HCT116 (cell line): Measurements from ENCODE around the gene NEUROD4. TPM values are rescaled to one million over a fixed set of nuclear protein-coding genes. Genes with fewer than 3 reads are reported as not detected.

Experiments
- ATAC-seq: fragments of 200-7000 bp; cut with Tn5 transposase; 2 replicates; pipeline ENCODE4 v1.9.1; 2020; ENCODE audit warnings: mild to moderate bottlenecking, moderate library complexity
- BruUV-seq: library from RNA; stranded (reverse); fragments of 400-500 nt; replicated peaks from 2 replicates; lab custom pipeline; 2021; lab: Mats Ljungman, UMichigan
- CTCF ChIA-PET: fragments of 300-600 bp; sonication (Branson Sonifier 250); formaldehyde crosslinking; loops from one replicate; lab custom pipeline; 2021; ENCODE audit warnings: antibody characterized with exemption; lab: Charles Lee
- POLR2A ChIA-PET: fragments of 300-600, 350-600 bp; sonication (Branson Sonifier 250); formaldehyde crosslinking; loops from one replicate; lab custom pipeline; 2021; ENCODE audit warnings: antibody characterized with exemption; lab: Charles Lee
- RAD21 ChIA-PET, 2 experiments: fragments of 300-600 bp; sonication (Branson Sonifier 250); formaldehyde crosslinking; loops; one replicate each; lab custom pipeline; 2023; ENCODE audit warnings: low total read pairs in 2 of 2; ENCODE audit not compliant: uncharacterized antibody in 2 of 2, unreplicated experiment in 2 of 2, low non-redundant PET in 1 of 2; lab: Charles Lee
- DNase-seq: peaks from one replicate; pipeline ENCODE4 v3.0.0-alpha.2; 2010; ENCODE audit warnings: low read depth, low spot score
- H2AFZ ChIP-seq: fragments of 200-600 bp; shearing (Covaris generic), sonication (generic); 2 replicates; pipeline ENCODE4 v1.6.1; 2017; ENCODE audit warnings: low read depth, mixed run types, mixed read lengths, antibody characterized with exemption, low read length; ENCODE audit not compliant: poor library complexity, severe bottlenecking
- H3K27ac ChIP-seq: 2 replicates; pipeline ENCODE4 v1.5.1; 2012; ENCODE audit warnings: low read depth, low read length
- H3K27me3 ChIP-seq: fragments of 200-600 bp; sonication (generic); 2 replicates; pipeline ENCODE4 v1.6.1; 2016; ENCODE audit warnings: mixed run types, low read length, mixed read lengths; ENCODE audit not compliant: insufficient read depth
- H3K36me3 ChIP-seq, 2 experiments: fragments of 200-500 bp in 1 of 2; fragments of 200-600 bp in 1 of 2; sonication (Bioruptor generic) in 1 of 2; sonication (generic) in 1 of 2; 2 replicates each; pipeline versions ENCODE4 v1.5.1 to v1.6.1; 2014 to 2016; ENCODE audit warnings: low read length in 2 of 2, inconsistent platforms in 1 of 2, mixed read lengths in 1 of 2, mixed run types in 1 of 2; ENCODE audit not compliant: insufficient read depth in 2 of 2, control insufficient read depth in 1 of 2
- H3K4me1 ChIP-seq, 2 experiments: fragments of 200-600 bp in 1 of 2; sonication (generic) in 1 of 2; 2 replicates each; pipeline versions ENCODE4 v1.5.1 to v1.6.1; 2012 to 2017; ENCODE audit warnings: low read length in 2 of 2, inconsistent platforms in 1 of 2, mild to moderate bottlenecking in 1 of 2, mixed read lengths in 1 of 2, mixed run types in 1 of 2, moderate library complexity in 1 of 2; ENCODE audit not compliant: insufficient read depth in 2 of 2, control insufficient read depth in 1 of 2
- H3K4me2 ChIP-seq: fragments of 200-600 bp; sonication (generic); 2 replicates; pipeline ENCODE4 v1.6.1; 2017; ENCODE audit warnings: mixed run types, low read length, mixed read lengths
- H3K4me3 ChIP-seq, 2 experiments: fragments of 200-600 bp in 1 of 2; sonication (generic) in 1 of 2; replicated peaks in 1 of 2; 2 replicates each; pipeline ENCODE4 v1.5.1; 2011 to 2016; ENCODE audit warnings: low read length in 2 of 2, control low read depth in 1 of 2, low read depth in 1 of 2, mild to moderate bottlenecking in 1 of 2, mixed read lengths in 1 of 2, mixed run types in 1 of 2
- H3K79me2 ChIP-seq: fragments of 200-600 bp; sonication (generic); 2 replicates; pipeline ENCODE4 v1.6.1; 2017; ENCODE audit warnings: mild to moderate bottlenecking, mixed run types, low read length, moderate library complexity, mixed read lengths; ENCODE audit not compliant: insufficient read depth
- H3K9ac ChIP-seq: fragments of 200-600 bp; sonication (generic); 2 replicates; pipeline ENCODE4 v1.6.1; 2016; ENCODE audit warnings: low read length, mixed read lengths
- H3K9me2 ChIP-seq: fragments of 200-600 bp; sonication (generic), shearing (Covaris generic); 2 replicates; pipeline ENCODE4 v1.6.1; 2017; ENCODE audit warnings: mixed run types, mild to moderate bottlenecking, moderate library complexity; ENCODE audit not compliant: insufficient read depth
- H3K9me3 ChIP-seq, 2 experiments: fragments of 200-500 bp in 1 of 2; fragments of 200-600 bp in 1 of 2; sonication (Bioruptor generic) in 1 of 2; sonication (generic) in 1 of 2; 2 replicates each; pipeline ENCODE4 v1.6.1; 2014 to 2017; ENCODE audit warnings: low read length in 2 of 2, mixed read lengths in 2 of 2, inconsistent platforms in 1 of 2, low read depth in 1 of 2, mild to moderate bottlenecking in 1 of 2, mixed run types in 1 of 2, moderate library complexity in 1 of 2; ENCODE audit not compliant: control insufficient read depth in 1 of 2, insufficient read depth in 1 of 2
- H4K20me1 ChIP-seq: fragments of 200-600 bp; sonication (generic), shearing (Covaris generic); 2 replicates; pipeline ENCODE4 v1.6.1; 2017; ENCODE audit warnings: mixed run types, mild to moderate bottlenecking, moderate library complexity; ENCODE audit not compliant: insufficient read depth
- CBX3 ChIP-seq: IDR thresholded peaks from 2 replicates; pipeline ENCODE4 v1.6.1; 2012; ENCODE audit warnings: low read depth
- EGR1 ChIP-seq: IDR thresholded peaks from 2 replicates; pipeline ENCODE4 v1.6.1; 2012; ENCODE audit warnings: low read depth
- ELF1 ChIP-seq: IDR thresholded peaks from 2 replicates; pipeline ENCODE4 v1.6.1; 2012; ENCODE audit warnings: low read depth, borderline replicate concordance
- EZH2 ChIP-seq: fragments of 200-600 bp; sonication (generic); IDR thresholded peaks from 2 replicates; pipeline ENCODE4 v1.6.1; 2017; ENCODE audit warnings: antibody characterized with exemption, mixed run types
- EZH2phosphoT487 ChIP-seq: fragments of 200-600 bp; IDR thresholded peaks from 2 replicates; pipeline ENCODE4 v1.6.1; 2018; ENCODE audit warnings: antibody characterized with exemption, borderline replicate concordance
- FOSL1 ChIP-seq: IDR thresholded peaks from 2 replicates; pipeline ENCODE4 v1.6.1; 2012; ENCODE audit warnings: low read depth
- POLR2A ChIP-seq: IDR thresholded peaks from 2 replicates; pipeline ENCODE4 v1.7.0; 2011; ENCODE audit warnings: borderline replicate concordance; ENCODE audit not compliant: insufficient read depth, insufficient read length; ENCODE audit errors: extremely low read depth
- RAD21 ChIP-seq: IDR thresholded peaks from 2 replicates; pipeline ENCODE4 v1.6.1; 2012; ENCODE audit warnings: low read depth, mild to moderate bottlenecking
- TCF7L2 ChIP-seq: IDR thresholded peaks from 2 replicates; pipeline ENCODE4 v1.7.0; 2011; ENCODE audit warnings: borderline replicate concordance, inconsistent platforms; ENCODE audit not compliant: insufficient read depth, insufficient read length; ENCODE audit errors: extremely low read depth
- intact Hi-C: fragments of 100-400 bp; cut with micrococcal nuclease; formaldehyde crosslinking; loops from 2 replicates; pipeline ENCODE4 v1.10.0; 2022
- total RNA-seq: library from RNA; stranded (reverse); gene quantifications from one replicate; pipeline ENCODE4 v1.2.1, GENCODE V29; 2021; ENCODE audit not compliant: unreplicated experiment
- TF ChIP-seq, protein P1 (sequence below): IDR thresholded peaks from 2 replicates; pipeline ENCODE4 v1.6.1; 2012
- TF ChIP-seq, protein P2 (sequence below): IDR thresholded peaks from 2 replicates; pipeline ENCODE4 v1.6.1; 2012; ENCODE audit warnings: low read depth

NEUROD4 gene
- total RNA-seq, 1 experiment from 2014 or later, result not detected

DNA sequence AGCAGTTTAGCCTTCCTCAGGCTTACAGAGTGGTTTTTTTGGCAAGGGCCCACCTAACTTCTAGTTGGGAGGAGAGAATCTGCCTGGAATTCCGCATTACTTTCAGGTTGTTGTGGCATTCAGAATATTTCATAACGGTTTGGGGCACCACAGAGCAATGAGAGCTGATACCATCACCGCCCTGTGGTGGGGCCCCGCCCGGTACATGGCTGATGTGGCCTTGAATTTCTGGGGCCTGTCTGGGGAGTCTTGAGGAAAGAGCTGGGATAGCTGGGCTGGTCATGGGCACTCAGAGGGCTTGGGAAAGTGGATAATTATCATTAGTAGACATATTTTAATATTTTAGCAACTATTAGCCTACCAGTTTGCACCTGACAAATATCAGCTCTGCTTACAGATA, 39.4 kb upstream of the NEUROD4 start:
- Histone ChIP-seq H3K4me3 (no peak overlapping the region), H3K4me1 (no peaks in the 10 kb centered on the region), H3K9me2 (no peaks in the 10 kb centered on the region), H3K27me3 (peaks cover 88% of the 10 kb centered on the region), H2AFZ (no peak overlapping the region), H4K20me1 (no peaks in the 10 kb centered on the region), H3K9ac (no peak overlapping the region), H3K27ac (no peak overlapping the region), H3K9me3 (no peaks in the 10 kb centered on the region), H3K79me2 (no peaks in the 10 kb centered on the region), H3K4me2 (no peak overlapping the region), H3K36me3 (no peaks in the 10 kb centered on the region)
- no peak for DNase-seq
- CTCF ChIA-PET, result interaction anchor here (1.7 kb wide), 1 partner anchor 92 kb away, joined by 5 read pairs; no protein-coding TSS in a partner anchor
- intact Hi-C loops, result no loop called here
- no peak for ATAC-seq
- TF ChIP-seq EZH2, result no peak
- TF ChIP-seq POLR2A, result no peak
- no peak for TF ChIP-seq ELF1
- TF ChIP-seq EGR1, result no peak
- no peak for TF ChIP-seq CBX3
- TF ChIP-seq TCF7L2, result no peak
- TF ChIP-seq EZH2phosphoT487, result no peak
- no peak for TF ChIP-seq FOSL1
- TF ChIP-seq RAD21, result no peak
- TF ChIP-seq, protein P1, sequence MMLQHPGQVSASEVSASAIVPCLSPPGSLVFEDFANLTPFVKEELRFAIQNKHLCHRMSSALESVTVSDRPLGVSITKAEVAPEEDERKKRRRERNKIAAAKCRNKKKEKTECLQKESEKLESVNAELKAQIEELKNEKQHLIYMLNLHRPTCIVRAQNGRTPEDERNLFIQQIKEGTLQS, result no peak
- TF ChIP-seq, protein P2, sequence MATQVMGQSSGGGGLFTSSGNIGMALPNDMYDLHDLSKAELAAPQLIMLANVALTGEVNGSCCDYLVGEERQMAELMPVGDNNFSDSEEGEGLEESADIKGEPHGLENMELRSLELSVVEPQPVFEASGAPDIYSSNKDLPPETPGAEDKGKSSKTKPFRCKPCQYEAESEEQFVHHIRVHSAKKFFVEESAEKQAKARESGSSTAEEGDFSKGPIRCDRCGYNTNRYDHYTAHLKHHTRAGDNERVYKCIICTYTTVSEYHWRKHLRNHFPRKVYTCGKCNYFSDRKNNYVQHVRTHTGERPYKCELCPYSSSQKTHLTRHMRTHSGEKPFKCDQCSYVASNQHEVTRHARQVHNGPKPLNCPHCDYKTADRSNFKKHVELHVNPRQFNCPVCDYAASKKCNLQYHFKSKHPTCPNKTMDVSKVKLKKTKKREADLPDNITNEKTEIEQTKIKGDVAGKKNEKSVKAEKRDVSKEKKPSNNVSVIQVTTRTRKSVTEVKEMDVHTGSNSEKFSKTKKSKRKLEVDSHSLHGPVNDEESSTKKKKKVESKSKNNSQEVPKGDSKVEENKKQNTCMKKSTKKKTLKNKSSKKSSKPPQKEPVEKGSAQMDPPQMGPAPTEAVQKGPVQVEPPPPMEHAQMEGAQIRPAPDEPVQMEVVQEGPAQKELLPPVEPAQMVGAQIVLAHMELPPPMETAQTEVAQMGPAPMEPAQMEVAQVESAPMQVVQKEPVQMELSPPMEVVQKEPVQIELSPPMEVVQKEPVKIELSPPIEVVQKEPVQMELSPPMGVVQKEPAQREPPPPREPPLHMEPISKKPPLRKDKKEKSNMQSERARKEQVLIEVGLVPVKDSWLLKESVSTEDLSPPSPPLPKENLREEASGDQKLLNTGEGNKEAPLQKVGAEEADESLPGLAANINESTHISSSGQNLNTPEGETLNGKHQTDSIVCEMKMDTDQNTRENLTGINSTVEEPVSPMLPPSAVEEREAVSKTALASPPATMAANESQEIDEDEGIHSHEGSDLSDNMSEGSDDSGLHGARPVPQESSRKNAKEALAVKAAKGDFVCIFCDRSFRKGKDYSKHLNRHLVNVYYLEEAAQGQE, result no peak
- POLR2A ChIA-PET, result no interaction called here
- RAD21 ChIA-PET, result no interaction called here
- BruUV-seq, result no TSS peak
